MG63 (cell line): ENCODE results near the gene TAF13. TPM values are rescaled to one million over a fixed set of nuclear protein-coding genes. Genes with fewer than 3 reads are reported as not detected.
A peak's percentile ranks its signal among the peaks of the same experiment; 100 is the strongest.

ENCODE experiments used
- DNase-seq: peaks from one replicate; pipeline ENCODE4 v3.0.0-alpha.2; 2020
- H3K27me3 ChIP-seq: fragments of 250-450 bp; sonication (Bioruptor Pico); 2 replicates; pipeline ENCODE4 v1.5.1; 2020; ENCODE audit warnings: mild to moderate bottlenecking, moderate library complexity
- H3K36me3 ChIP-seq: fragments of 250-450 bp; sonication (Bioruptor Pico); 2 replicates; pipeline ENCODE4 v1.5.1; 2020; ENCODE audit warnings: mild to moderate bottlenecking, moderate library complexity
- H3K4me3 ChIP-seq: fragments of 250-450 bp; sonication (Bioruptor Pico); 2 replicates; pipeline ENCODE4 v1.5.1; 2020; ENCODE audit warnings: mild to moderate bottlenecking, moderate library complexity
- H3K9me3 ChIP-seq: fragments of 250-450 bp; sonication (Bioruptor Pico); 2 replicates; pipeline ENCODE4 v1.5.1; 2020; ENCODE audit warnings: mild to moderate bottlenecking, moderate library complexity
- total RNA-seq: library from RNA; depleted of rRNA; stranded (reverse); fragments of >200 nt; shearing (Covaris generic); gene quantifications from 2 replicates; pipeline ENCODE4 v1.2.3, GENCODE V29; 2014; ENCODE audit warnings: low replicate concordance

The TAF13 gene
- total RNA-seq, 1 experiment from 2014 or later, result 37.6 TPM

- peak; percentile 100 for DNase-seq
- H3K9me3 ChIP-seq, result no peaks in the 10 kb centered on the region
- H3K4me3 ChIP-seq, result peak overlapping the region; percentile 93
- peaks cover 29% of the 10 kb centered on the region for H3K36me3 ChIP-seq
- no peaks in the 10 kb centered on the region; the same call in 1 of the 2 replicates for H3K27me3 ChIP-seq
Observed at GRCh38 chr1:109099938-109100773, 24.4 kb upstream of the TAF13 start.

- H3K36me3 ChIP-seq, result peaks cover 50% of the 10 kb centered on the region
- H3K9me3 ChIP-seq, result no peaks in the 10 kb centered on the region
- DNase-seq, result no peak
- H3K4me3 ChIP-seq, result no peak overlapping the region
- no peaks in the 10 kb centered on the region for H3K27me3 ChIP-seq
Observed at GRCh38 chr1:109096120-109096519, 20.3 kb upstream of the TAF13 start.

- no peak overlapping the region for H3K4me3 ChIP-seq
- H3K27me3 ChIP-seq, result no peaks in the 10 kb centered on the region
- DNase-seq, result no peak
- no peaks in the 10 kb centered on the region for H3K9me3 ChIP-seq
- H3K36me3 ChIP-seq, result peaks cover 50% of the 10 kb centered on the region
Observed at GRCh38 chr1:109095631-109096030, 19.8 kb upstream of the TAF13 start.

- Histone ChIP-seq H3K36me3 (peaks cover 46% of the 10 kb centered on the region), H3K4me3 (no peak overlapping the region), H3K27me3 (no peaks in the 10 kb centered on the region), H3K9me3 (no peaks in the 10 kb centered on the region)
- no peak for DNase-seq
Observed at GRCh38 chr1:109094871-109095270, 19.1 kb upstream of the TAF13 start.

GRCh38 chr1:109094377-109094803, 18.6 kb upstream of the TAF13 start:
- Histone ChIP-seq H3K27me3 (no peaks in the 10 kb centered on the region), H3K4me3 (no peak overlapping the region), H3K36me3 (peaks cover 50% of the 10 kb centered on the region), H3K9me3 (no peaks in the 10 kb centered on the region; the same call in 1 of the 2 replicates)
- peak; percentile 48 for DNase-seq

- Histone ChIP-seq H3K36me3 (peaks cover 53% of the 10 kb centered on the region), H3K9me3 (no peaks in the 10 kb centered on the region; the same call in 1 of the 2 replicates), H3K27me3 (no peaks in the 10 kb centered on the region), H3K4me3 (peak overlapping the region; percentile 98)
- DNase-seq, result no peak
Observed at GRCh38 chr1:109091839-109092193, 16.0 kb upstream of the TAF13 start.

- Histone ChIP-seq H3K27me3 (no peaks in the 10 kb centered on the region), H3K9me3 (no peaks in the 10 kb centered on the region; the same call in 1 of the 2 replicates), H3K4me3 (peak overlapping the region; percentile 98), H3K36me3 (peaks cover 48% of the 10 kb centered on the region)
- peak; percentile 63 for DNase-seq
Observed at GRCh38 chr1:109091078-109091838, 15.5 kb upstream of the TAF13 start.

- H3K36me3 ChIP-seq, result peaks cover 42% of the 10 kb centered on the region
- peak; percentile 99 for DNase-seq
- no peaks in the 10 kb centered on the region for H3K27me3 ChIP-seq
- peak within 1 kb of the TSS; percentile 98 for H3K4me3 ChIP-seq
- H3K9me3 ChIP-seq, result no peaks in the 10 kb centered on the region; the same call in 1 of the 2 replicates
Observed at GRCh38 chr1:109090196-109091077, 14.6 kb upstream of the TAF13 start, which contains the start of gene TMEM167B. Gene TMEM167B (plus strand): TSS chr1:109090764. CDS start chr1:109090873, 109 bp downstream.

- no peaks in the 10 kb centered on the region; the same call in 1 of the 2 replicates for H3K9me3 ChIP-seq
- DNase-seq, result peak; percentile 86
- H3K36me3 ChIP-seq, result peaks cover 32% of the 10 kb centered on the region
- H3K4me3 ChIP-seq, result peak overlapping the region; percentile 98
- H3K27me3 ChIP-seq, result no peaks in the 10 kb centered on the region
Observed at GRCh38 chr1:109089242-109090015, 13.6 kb upstream of the TAF13 start.

- Histone ChIP-seq H3K36me3 (peaks cover 7% of the 10 kb centered on the region; the same call in 1 of the 2 replicates), H3K27me3 (no peaks in the 10 kb centered on the region), H3K4me3 (no peak overlapping the region), H3K9me3 (no peaks in the 10 kb centered on the region; the same call in 1 of the 2 replicates)
- DNase-seq, result no peak
Observed at GRCh38 chr1:109084563-109085517, 9.0 kb upstream of the TAF13 start.

- Histone ChIP-seq H3K27me3 (no peaks in the 10 kb centered on the region), H3K4me3 (no peak overlapping the region), H3K36me3 (no peaks in the 10 kb centered on the region), H3K9me3 (no peaks in the 10 kb centered on the region)
- no peak for DNase-seq
Observed at GRCh38 chr1:109083923-109084322, 8.1 kb upstream of the TAF13 start.

GRCh38 chr1:109083501-109083900, 7.7 kb upstream of the TAF13 start:
- DNase-seq, result no peak
- no peaks in the 10 kb centered on the region for H3K9me3 ChIP-seq
- H3K36me3 ChIP-seq, result no peaks in the 10 kb centered on the region
- no peak overlapping the region for H3K4me3 ChIP-seq
- no peaks in the 10 kb centered on the region for H3K27me3 ChIP-seq

- DNase-seq, result no peak
- H3K9me3 ChIP-seq, result no peaks in the 10 kb centered on the region
- H3K36me3 ChIP-seq, result no peaks in the 10 kb centered on the region
- H3K27me3 ChIP-seq, result no peaks in the 10 kb centered on the region
- H3K4me3 ChIP-seq, result no peak overlapping the region
Observed at GRCh38 chr1:109080441-109081082, 4.8 kb upstream of the TAF13 start.

GRCh38 chr1:109079240-109079622, 3.4 kb upstream of the TAF13 start:
- no peak for DNase-seq
- Histone ChIP-seq H3K4me3 (no peak overlapping the region), H3K9me3 (no peaks in the 10 kb centered on the region), H3K36me3 (peaks cover 2% of the 10 kb centered on the region; the same call in 1 of the 2 replicates), H3K27me3 (no peaks in the 10 kb centered on the region)
